ENCODE results near the gene IFITM5. TPM values are rescaled to one million over a fixed set of nuclear protein-coding genes. Genes with fewer than 3 reads are reported as not detected.
"Not testable (repeated sequence)": the region's sequence is repeated elsewhere in the genome, so short reads cannot be mapped to it uniquely, and the experiment has no call there.

IFITM5 gene
- total RNA-seq, 1 experiment from 2014 or later = not detected

DNA sequence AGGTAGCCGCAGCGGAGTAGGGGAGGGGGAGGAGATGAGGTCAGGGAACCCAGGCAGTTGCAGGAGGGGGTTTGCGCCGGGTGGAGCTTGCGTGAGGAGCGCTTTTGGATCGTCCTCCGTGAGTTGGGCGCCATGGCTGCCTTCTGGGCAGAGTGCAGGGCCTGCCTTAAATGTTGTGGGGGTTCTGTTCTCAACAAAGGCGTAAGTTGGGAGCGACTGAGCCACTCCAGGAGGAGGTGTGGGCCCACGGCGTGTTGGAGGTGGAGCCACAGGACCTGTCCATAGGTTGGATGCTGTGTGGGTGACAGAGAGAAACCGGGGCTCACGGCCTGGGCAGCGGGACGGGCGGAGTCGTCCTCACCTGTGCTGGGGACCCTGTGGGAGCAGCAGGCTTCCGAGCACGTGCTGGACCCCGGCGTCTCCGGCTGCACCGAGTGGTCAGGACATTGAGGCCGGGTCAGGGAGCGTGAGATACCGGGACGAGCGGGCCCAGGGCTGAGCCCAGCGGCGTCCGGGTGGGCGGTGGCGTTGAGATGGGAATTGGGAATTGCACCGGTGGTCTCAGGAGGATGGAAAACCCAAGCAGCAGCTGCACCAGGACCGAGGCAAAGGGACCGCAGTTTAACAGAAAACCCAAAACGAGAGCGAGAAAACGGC lies 11.4 kb downstream of the IFITM5 start:
- Histone ChIP-seq H3K4me3 (ENCODE audit: low read depth in 2 of 2, low read length in 2 of 2) (peak overlapping the region; percentile 68 to 83), H3K9me3 (ENCODE audit: control insufficient read depth, insufficient read depth, low read depth, low read length) (no peaks in the 10 kb centered on the region), H3K4me1 (ENCODE audit: control insufficient read depth, insufficient read depth, low read length) (peaks cover 20% of the 10 kb centered on the region), H3K27me3 (ENCODE audit: control insufficient read depth, insufficient read depth, low read length) (no peaks in the 10 kb centered on the region), H3K27ac (ENCODE audit: low read length) (peak overlapping the region; percentile 57), H3K36me3 (ENCODE audit: control insufficient read depth, insufficient read depth, low read length) (no peaks in the 10 kb centered on the region)
- intact Hi-C loops (cut with micrococcal nuclease; ENCODE audit: unreplicated experiment) (no loop called here), in situ Hi-C loops (cut with HindIII; ENCODE audit: low pct_unique_long_range_greater_than_20kb, low sequenced_read_pairs) (no loop called here)
- DNase-seq (ENCODE audit: low read depth, low spot score) = no peak
- TF ChIP-seq, protein P1, sequence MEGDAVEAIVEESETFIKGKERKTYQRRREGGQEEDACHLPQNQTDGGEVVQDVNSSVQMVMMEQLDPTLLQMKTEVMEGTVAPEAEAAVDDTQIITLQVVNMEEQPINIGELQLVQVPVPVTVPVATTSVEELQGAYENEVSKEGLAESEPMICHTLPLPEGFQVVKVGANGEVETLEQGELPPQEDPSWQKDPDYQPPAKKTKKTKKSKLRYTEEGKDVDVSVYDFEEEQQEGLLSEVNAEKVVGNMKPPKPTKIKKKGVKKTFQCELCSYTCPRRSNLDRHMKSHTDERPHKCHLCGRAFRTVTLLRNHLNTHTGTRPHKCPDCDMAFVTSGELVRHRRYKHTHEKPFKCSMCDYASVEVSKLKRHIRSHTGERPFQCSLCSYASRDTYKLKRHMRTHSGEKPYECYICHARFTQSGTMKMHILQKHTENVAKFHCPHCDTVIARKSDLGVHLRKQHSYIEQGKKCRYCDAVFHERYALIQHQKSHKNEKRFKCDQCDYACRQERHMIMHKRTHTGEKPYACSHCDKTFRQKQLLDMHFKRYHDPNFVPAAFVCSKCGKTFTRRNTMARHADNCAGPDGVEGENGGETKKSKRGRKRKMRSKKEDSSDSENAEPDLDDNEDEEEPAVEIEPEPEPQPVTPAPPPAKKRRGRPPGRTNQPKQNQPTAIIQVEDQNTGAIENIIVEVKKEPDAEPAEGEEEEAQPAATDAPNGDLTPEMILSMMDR (IDR thresholded peaks at IDR 0.05) = no peak
- TF ChIP-seq SIN3A (IDR thresholded peaks at IDR 0.05; ENCODE audit: borderline replicate concordance, insufficient read depth, low read depth, low read length) = no peak
- TF ChIP-seq POLR2AphosphoS5 (IDR thresholded peaks at IDR 0.05; ENCODE audit: low read depth, low read length) = no peak
- no peak for TF ChIP-seq TCF7L2 (IDR thresholded peaks at IDR 0.05; ENCODE audit: low read depth, low read length)
- TF ChIP-seq, protein P2, sequence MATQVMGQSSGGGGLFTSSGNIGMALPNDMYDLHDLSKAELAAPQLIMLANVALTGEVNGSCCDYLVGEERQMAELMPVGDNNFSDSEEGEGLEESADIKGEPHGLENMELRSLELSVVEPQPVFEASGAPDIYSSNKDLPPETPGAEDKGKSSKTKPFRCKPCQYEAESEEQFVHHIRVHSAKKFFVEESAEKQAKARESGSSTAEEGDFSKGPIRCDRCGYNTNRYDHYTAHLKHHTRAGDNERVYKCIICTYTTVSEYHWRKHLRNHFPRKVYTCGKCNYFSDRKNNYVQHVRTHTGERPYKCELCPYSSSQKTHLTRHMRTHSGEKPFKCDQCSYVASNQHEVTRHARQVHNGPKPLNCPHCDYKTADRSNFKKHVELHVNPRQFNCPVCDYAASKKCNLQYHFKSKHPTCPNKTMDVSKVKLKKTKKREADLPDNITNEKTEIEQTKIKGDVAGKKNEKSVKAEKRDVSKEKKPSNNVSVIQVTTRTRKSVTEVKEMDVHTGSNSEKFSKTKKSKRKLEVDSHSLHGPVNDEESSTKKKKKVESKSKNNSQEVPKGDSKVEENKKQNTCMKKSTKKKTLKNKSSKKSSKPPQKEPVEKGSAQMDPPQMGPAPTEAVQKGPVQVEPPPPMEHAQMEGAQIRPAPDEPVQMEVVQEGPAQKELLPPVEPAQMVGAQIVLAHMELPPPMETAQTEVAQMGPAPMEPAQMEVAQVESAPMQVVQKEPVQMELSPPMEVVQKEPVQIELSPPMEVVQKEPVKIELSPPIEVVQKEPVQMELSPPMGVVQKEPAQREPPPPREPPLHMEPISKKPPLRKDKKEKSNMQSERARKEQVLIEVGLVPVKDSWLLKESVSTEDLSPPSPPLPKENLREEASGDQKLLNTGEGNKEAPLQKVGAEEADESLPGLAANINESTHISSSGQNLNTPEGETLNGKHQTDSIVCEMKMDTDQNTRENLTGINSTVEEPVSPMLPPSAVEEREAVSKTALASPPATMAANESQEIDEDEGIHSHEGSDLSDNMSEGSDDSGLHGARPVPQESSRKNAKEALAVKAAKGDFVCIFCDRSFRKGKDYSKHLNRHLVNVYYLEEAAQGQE (IDR thresholded peaks at IDR 0.05; ENCODE audit: insufficient read depth in 1 of 2, low read depth in 2 of 2, low read length in 1 of 2) = no peak
- no TSS peak for BruUV-seq (replicated peaks)
- ATAC-seq = peak; percentile 36
- CTCF ChIA-PET = no interaction called here
- POLR2A ChIA-PET = no interaction called here

DNA sequence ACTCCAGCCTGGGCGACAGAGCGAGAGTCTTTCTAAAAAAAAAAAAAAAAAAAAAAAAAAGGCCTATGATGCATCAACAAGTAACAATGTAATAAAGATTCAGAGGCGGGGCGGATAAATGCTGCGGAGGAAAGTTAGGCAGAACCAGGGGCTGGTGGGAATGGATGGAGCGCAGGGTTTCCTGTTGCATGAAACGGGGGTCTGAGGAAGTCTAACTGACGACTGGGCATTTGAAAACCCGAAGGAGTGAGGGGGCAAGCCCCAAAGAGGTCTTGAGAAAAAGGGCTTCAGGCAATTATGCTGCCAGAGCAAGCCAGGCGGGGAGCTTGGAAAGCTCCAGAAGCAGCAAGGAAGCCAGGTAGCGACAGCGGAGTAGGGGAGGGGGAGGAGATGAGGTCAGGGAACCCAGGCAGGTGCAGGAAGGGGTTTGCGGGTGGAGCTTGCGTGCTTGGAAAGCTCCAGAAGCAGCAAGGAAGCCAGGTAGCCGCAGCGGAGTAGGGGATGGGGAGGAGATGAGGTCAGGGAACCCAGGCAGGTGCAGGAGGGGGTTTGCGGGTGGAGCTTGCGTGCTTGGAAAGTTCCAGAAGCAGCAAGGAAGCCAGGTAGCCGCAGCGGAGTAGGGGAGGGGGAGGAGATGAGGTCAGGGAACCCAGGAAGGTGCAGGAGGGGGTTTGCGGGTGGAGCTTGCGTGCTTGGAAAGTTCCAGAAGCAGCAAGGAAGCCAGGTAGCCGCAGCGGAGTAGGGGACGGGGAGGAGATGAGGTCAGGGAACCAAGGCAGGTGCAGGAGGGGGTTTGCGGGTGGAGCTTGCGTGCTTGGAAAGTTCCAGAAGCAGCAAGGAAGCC lies 12.1 kb downstream of the IFITM5 start:
- intact Hi-C loops (cut with micrococcal nuclease; ENCODE audit: unreplicated experiment); BruUV-seq (replicated peaks); DNase-seq (ENCODE audit: low read depth, low spot score); H3K27me3 ChIP-seq (ENCODE audit: control insufficient read depth, insufficient read depth, low read length); in situ Hi-C loops (cut with HindIII; ENCODE audit: low pct_unique_long_range_greater_than_20kb, low sequenced_read_pairs); H3K9me3 ChIP-seq (ENCODE audit: control insufficient read depth, insufficient read depth, low read depth, low read length); H3K36me3 ChIP-seq (ENCODE audit: control insufficient read depth, insufficient read depth, low read length); ATAC-seq; CTCF ChIA-PET; H3K27ac ChIP-seq (ENCODE audit: low read length): not testable (repeated sequence)
- peaks cover 23% of the 10 kb centered on the region for H3K4me1 ChIP-seq (ENCODE audit: control insufficient read depth, insufficient read depth, low read length)
- POLR2A ChIA-PET = interaction anchor here (0.6 kb wide), 1 partner anchor 47 kb away, joined by 5 read pairs; no protein-coding TSS in a partner anchor
- H3K4me3 ChIP-seq (ENCODE audit: low read depth in 2 of 2, low read length in 2 of 2) = peak overlapping the region in 1 of 2 experiments; percentile 83; a peak in 1 of 4 replicates

DNA sequence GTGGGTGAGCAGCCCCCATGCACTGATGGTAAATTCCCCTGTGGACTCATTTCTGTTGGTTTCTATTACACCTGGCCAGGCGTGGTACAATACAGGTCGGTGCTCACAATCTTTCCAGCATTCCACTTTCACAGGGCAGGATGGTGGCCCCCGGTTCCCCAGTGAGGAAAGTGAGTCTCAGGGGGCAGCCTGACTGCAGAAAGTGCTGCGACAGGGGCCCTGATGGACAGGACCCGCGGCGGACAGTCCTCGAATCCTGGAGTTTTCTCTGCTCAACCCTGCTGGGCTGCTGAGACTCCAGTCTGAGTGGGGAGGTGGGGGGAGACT lies 13.5 kb downstream of the IFITM5 start:
- ChIA-PET POLR2A (interaction anchor here (0.6 kb wide), 1 partner anchor 74 kb away, joined by 3 read pairs; no protein-coding TSS in a partner anchor), CTCF (no interaction called here)
- H3K36me3 ChIP-seq (ENCODE audit: control insufficient read depth, insufficient read depth, low read length) = no peaks in the 10 kb centered on the region
- TF ChIP-seq, protein P2 (IDR thresholded peaks at IDR 0.05; ENCODE audit: insufficient read depth in 1 of 2, low read depth in 2 of 2, low read length in 1 of 2) = no peak
- TF ChIP-seq, protein P1 (IDR thresholded peaks at IDR 0.05) = no peak
- TF ChIP-seq SIN3A (IDR thresholded peaks at IDR 0.05; ENCODE audit: borderline replicate concordance, insufficient read depth, low read depth, low read length) (no peak), TCF7L2 (IDR thresholded peaks at IDR 0.05; ENCODE audit: low read depth, low read length) (no peak), POLR2AphosphoS5 (IDR thresholded peaks at IDR 0.05; ENCODE audit: low read depth, low read length) (no peak)
- in situ Hi-C loops (cut with HindIII; ENCODE audit: low pct_unique_long_range_greater_than_20kb, low sequenced_read_pairs) = no loop called here
- no peaks in the 10 kb centered on the region for H3K9me3 ChIP-seq (ENCODE audit: control insufficient read depth, insufficient read depth, low read depth, low read length)
- no TSS peak for BruUV-seq (replicated peaks)
- H3K4me1 ChIP-seq (ENCODE audit: control insufficient read depth, insufficient read depth, low read length) = peaks cover 23% of the 10 kb centered on the region
- no peak overlapping the region for H3K27ac ChIP-seq (ENCODE audit: low read length)
- peaks cover 1% of the 10 kb centered on the region; the same call in 1 of the 2 replicates for H3K27me3 ChIP-seq (ENCODE audit: control insufficient read depth, insufficient read depth, low read length)
- ATAC-seq = no peak
- no peak overlapping the region for H3K4me3 ChIP-seq (ENCODE audit: low read depth in 2 of 2, low read length in 2 of 2)
- no peak for DNase-seq (ENCODE audit: low read depth, low spot score)
- intact Hi-C loops (cut with micrococcal nuclease; ENCODE audit: unreplicated experiment) = no loop called here
